ENCODE data around the gene ABL1.
"Not testable (repeated sequence)": the region's sequence is repeated elsewhere in the genome, so short reads cannot be mapped to it uniquely, and the experiment has no call there.

The ABL1 gene

GRCh38 chr9:130906735-130907416 is 71.8 kb downstream of the ABL1 start:
- H2AFZ ChIP-seq (ENCODE audit: low read length): no peak overlapping the region
- H3K4me2 ChIP-seq (ENCODE audit: low read length): no peak overlapping the region
- H3K27me3 ChIP-seq (ENCODE audit: insufficient read depth, low read length): no peaks in the 10 kb centered on the region
- no peaks in the 10 kb centered on the region for H3K9me2 ChIP-seq (ENCODE audit: low read depth, low read length)
- H3K4me3 ChIP-seq (ENCODE audit: low read depth, low read length, poor library complexity, severe bottlenecking): no peak overlapping the region
- no peaks in the 10 kb centered on the region for H3K9me3 ChIP-seq (ENCODE audit: low read length)
- no peaks in the 10 kb centered on the region for H3K36me3 ChIP-seq (ENCODE audit: insufficient read depth, low read length)
- no peaks in the 10 kb centered on the region for H3K79me2 ChIP-seq (ENCODE audit: insufficient read depth, low read length)
- no peaks in the 10 kb centered on the region for H3K4me1 ChIP-seq (ENCODE audit: insufficient read depth, low read length, severe bottlenecking)
- no peaks in the 10 kb centered on the region for H3F3A ChIP-seq (ENCODE audit: insufficient read depth, low read length)
- TF ChIP-seq, protein P1, sequence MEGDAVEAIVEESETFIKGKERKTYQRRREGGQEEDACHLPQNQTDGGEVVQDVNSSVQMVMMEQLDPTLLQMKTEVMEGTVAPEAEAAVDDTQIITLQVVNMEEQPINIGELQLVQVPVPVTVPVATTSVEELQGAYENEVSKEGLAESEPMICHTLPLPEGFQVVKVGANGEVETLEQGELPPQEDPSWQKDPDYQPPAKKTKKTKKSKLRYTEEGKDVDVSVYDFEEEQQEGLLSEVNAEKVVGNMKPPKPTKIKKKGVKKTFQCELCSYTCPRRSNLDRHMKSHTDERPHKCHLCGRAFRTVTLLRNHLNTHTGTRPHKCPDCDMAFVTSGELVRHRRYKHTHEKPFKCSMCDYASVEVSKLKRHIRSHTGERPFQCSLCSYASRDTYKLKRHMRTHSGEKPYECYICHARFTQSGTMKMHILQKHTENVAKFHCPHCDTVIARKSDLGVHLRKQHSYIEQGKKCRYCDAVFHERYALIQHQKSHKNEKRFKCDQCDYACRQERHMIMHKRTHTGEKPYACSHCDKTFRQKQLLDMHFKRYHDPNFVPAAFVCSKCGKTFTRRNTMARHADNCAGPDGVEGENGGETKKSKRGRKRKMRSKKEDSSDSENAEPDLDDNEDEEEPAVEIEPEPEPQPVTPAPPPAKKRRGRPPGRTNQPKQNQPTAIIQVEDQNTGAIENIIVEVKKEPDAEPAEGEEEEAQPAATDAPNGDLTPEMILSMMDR (IDR thresholded peaks at IDR 0.05; ENCODE audit: low read length): no peak
- no peak for TF ChIP-seq EZH2 (IDR thresholded peaks at IDR 0.05; ENCODE audit: borderline replicate concordance, low read length)
- no peaks in the 10 kb centered on the region for H4K20me1 ChIP-seq (ENCODE audit: insufficient read depth, low read length)
- no peak overlapping the region for H3K27ac ChIP-seq (ENCODE audit: low read depth, low read length, poor library complexity, severe bottlenecking)
- H3K9ac ChIP-seq (ENCODE audit: low read length): no peak overlapping the region

GRCh38 chr9:130908146-130908877 is 73.3 kb downstream of the ABL1 start:
- Histone ChIP-seq H2AFZ (ENCODE audit: low read length) (no peak overlapping the region), H3K9me2 (ENCODE audit: low read depth, low read length) (no peaks in the 10 kb centered on the region), H3K4me2 (ENCODE audit: low read length) (no peak overlapping the region), H3K9ac (ENCODE audit: low read length) (no peak overlapping the region), H3K27ac (ENCODE audit: low read depth, low read length, poor library complexity, severe bottlenecking) (no peak overlapping the region), H3K79me2 (ENCODE audit: insufficient read depth, low read length) (no peaks in the 10 kb centered on the region), H3F3A (ENCODE audit: insufficient read depth, low read length) (no peaks in the 10 kb centered on the region), H3K4me3 (ENCODE audit: low read depth, low read length, poor library complexity, severe bottlenecking) (no peak overlapping the region), H3K36me3 (ENCODE audit: insufficient read depth, low read length) (no peaks in the 10 kb centered on the region), H3K4me1 (ENCODE audit: insufficient read depth, low read length, severe bottlenecking) (no peaks in the 10 kb centered on the region), H3K27me3 (ENCODE audit: insufficient read depth, low read length) (no peaks in the 10 kb centered on the region; the same call in 1 of the 2 replicates), H4K20me1 (ENCODE audit: insufficient read depth, low read length) (no peaks in the 10 kb centered on the region), H3K9me3 (ENCODE audit: low read length) (no peaks in the 10 kb centered on the region)
- TF ChIP-seq, protein P1 (IDR thresholded peaks at IDR 0.05; ENCODE audit: low read length): no peak
- TF ChIP-seq EZH2 (IDR thresholded peaks at IDR 0.05; ENCODE audit: borderline replicate concordance, low read length): no peak

DNA sequence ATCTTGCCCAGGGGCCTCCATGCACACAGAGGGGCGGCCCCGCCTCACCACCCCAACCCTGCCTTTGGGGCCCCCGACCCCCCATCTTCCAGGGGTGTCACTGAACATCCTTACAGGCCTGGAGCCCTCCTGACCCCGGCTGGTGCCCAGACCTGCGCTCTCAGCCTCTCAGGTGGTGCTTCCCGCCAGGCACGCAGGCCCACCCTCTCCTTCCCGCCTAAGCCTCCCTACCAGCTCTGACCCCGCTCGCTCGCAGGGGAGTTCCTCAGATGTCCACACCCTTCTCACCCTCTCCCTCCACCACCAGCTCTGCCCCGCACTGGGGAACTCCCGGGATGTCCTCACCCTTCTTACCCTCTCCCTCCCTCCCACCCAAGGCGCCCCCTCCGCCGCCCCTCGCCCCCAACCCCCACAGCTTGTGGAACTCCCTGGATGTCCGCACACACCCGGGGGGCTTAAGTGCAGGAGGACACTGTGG is 73.9 kb downstream of the ABL1 start:
- H2AFZ ChIP-seq (ENCODE audit: low read length): no peak overlapping the region
- H4K20me1 ChIP-seq (ENCODE audit: insufficient read depth, low read length): no peaks in the 10 kb centered on the region
- peaks cover 1% of the 10 kb centered on the region; the same call in 1 of the 2 replicates for H3K27me3 ChIP-seq (ENCODE audit: insufficient read depth, low read length)
- no peaks in the 10 kb centered on the region for H3K9me2 ChIP-seq (ENCODE audit: low read depth, low read length)
- H3K27ac ChIP-seq (ENCODE audit: low read depth, low read length, poor library complexity, severe bottlenecking): no peak overlapping the region
- H3K4me1 ChIP-seq (ENCODE audit: insufficient read depth, low read length, severe bottlenecking): no peaks in the 10 kb centered on the region
- no peak overlapping the region for H3K4me2 ChIP-seq (ENCODE audit: low read length)
- no peaks in the 10 kb centered on the region for H3K79me2 ChIP-seq (ENCODE audit: insufficient read depth, low read length)
- H3K9me3 ChIP-seq (ENCODE audit: low read length): no peaks in the 10 kb centered on the region
- no peaks in the 10 kb centered on the region for H3F3A ChIP-seq (ENCODE audit: insufficient read depth, low read length)
- no peak for TF ChIP-seq EZH2 (IDR thresholded peaks at IDR 0.05; ENCODE audit: borderline replicate concordance, low read length)
- TF ChIP-seq, protein P1 (IDR thresholded peaks at IDR 0.05; ENCODE audit: low read length): no peak
- H3K9ac ChIP-seq (ENCODE audit: low read length): no peak overlapping the region
- H3K4me3 ChIP-seq (ENCODE audit: low read depth, low read length, poor library complexity, severe bottlenecking): no peak overlapping the region
- H3K36me3 ChIP-seq (ENCODE audit: insufficient read depth, low read length): no peaks in the 10 kb centered on the region

DNA sequence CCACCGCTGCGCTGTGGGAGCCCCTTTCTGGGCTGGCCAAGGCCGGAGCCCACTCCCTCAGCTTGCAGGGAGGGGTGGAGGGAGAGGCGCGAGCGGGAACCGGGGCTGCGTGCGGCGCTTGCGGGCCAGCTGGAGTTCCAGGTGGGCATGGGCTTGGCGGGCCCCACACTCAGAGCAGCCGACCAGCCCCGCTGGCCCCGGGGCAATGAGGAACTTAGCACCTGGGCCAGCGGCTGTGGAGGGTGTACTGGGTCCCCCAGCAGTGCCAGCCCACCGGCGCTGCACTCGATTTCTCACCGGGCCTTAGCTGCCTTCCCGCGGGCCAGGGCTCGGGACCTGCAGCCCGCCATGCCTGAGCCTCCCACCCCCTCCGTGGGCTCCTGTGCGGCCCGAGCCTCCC is 75.0 kb downstream of the ABL1 start:
- not testable (repeated sequence) for H3K4me3 ChIP-seq (ENCODE audit: low read depth, low read length, poor library complexity, severe bottlenecking); H3K27me3 ChIP-seq (ENCODE audit: insufficient read depth, low read length); H3K4me2 ChIP-seq (ENCODE audit: low read length); H3K79me2 ChIP-seq (ENCODE audit: insufficient read depth, low read length); H3K27ac ChIP-seq (ENCODE audit: low read depth, low read length, poor library complexity, severe bottlenecking); H3K36me3 ChIP-seq (ENCODE audit: insufficient read depth, low read length); H3K9me2 ChIP-seq (ENCODE audit: low read depth, low read length); H2AFZ ChIP-seq (ENCODE audit: low read length); H3K9ac ChIP-seq (ENCODE audit: low read length); H4K20me1 ChIP-seq (ENCODE audit: insufficient read depth, low read length); H3F3A ChIP-seq (ENCODE audit: insufficient read depth, low read length); H3K4me1 ChIP-seq (ENCODE audit: insufficient read depth, low read length, severe bottlenecking); H3K9me3 ChIP-seq (ENCODE audit: low read length)

GRCh38 chr9:130910670-130911069 is 75.6 kb downstream of the ABL1 start:
- not testable (repeated sequence) for H3K79me2 ChIP-seq (ENCODE audit: insufficient read depth, low read length); H3K9me2 ChIP-seq (ENCODE audit: low read depth, low read length); H3K36me3 ChIP-seq (ENCODE audit: insufficient read depth, low read length); H3K27ac ChIP-seq (ENCODE audit: low read depth, low read length, poor library complexity, severe bottlenecking); H3K9me3 ChIP-seq (ENCODE audit: low read length); H2AFZ ChIP-seq (ENCODE audit: low read length); H3K4me3 ChIP-seq (ENCODE audit: low read depth, low read length, poor library complexity, severe bottlenecking); H3K9ac ChIP-seq (ENCODE audit: low read length); H3K4me1 ChIP-seq (ENCODE audit: insufficient read depth, low read length, severe bottlenecking); H3K4me2 ChIP-seq (ENCODE audit: low read length); H4K20me1 ChIP-seq (ENCODE audit: insufficient read depth, low read length); H3F3A ChIP-seq (ENCODE audit: insufficient read depth, low read length); H3K27me3 ChIP-seq (ENCODE audit: insufficient read depth, low read length)

Measured in OCI-LY1 (cell line).